CD4-positive, alpha-beta memory T cell (primary cell): ENCODE data around the gene P2RX5. TPM values are rescaled to one million over a fixed set of nuclear protein-coding genes. Genes with fewer than 3 reads are reported as not detected.

Source experiments
- CTCF ChIA-PET: fragments of 350-600 bp; sonication (Branson Sonifier 250); formaldehyde crosslinking; loops from one replicate; lab custom pipeline; 2021; ENCODE audit warnings: inconsistent platforms; ENCODE audit not compliant: partially characterized antibody; lab: Charles Lee
- POLR2A ChIA-PET: fragments of 350-600 bp; sonication (Branson Sonifier 250); formaldehyde crosslinking; loops from one replicate; lab custom pipeline; 2021; ENCODE audit not compliant: partially characterized antibody; lab: Charles Lee
- DNase-seq, 5 donors: peaks; one replicate each; pipeline versions ENCODE4 v3.0.0 to v3.0.0-alpha.2; 2020 to 2022; ENCODE audit warnings: mixed read lengths in 1 of 5
- H3K27ac ChIP-seq: one replicate; pipeline ENCODE4 v1.7.0; 2013; ENCODE audit warnings: low read depth, low read length
- H3K27me3 ChIP-seq: 2 replicates; pipeline ENCODE4 v1.7.0; 2013; ENCODE audit warnings: mild to moderate bottlenecking, low read length, moderate library complexity; ENCODE audit not compliant: insufficient read depth
- H3K36me3 ChIP-seq: 2 replicates; pipeline ENCODE4 v1.7.0; 2013; ENCODE audit warnings: mild to moderate bottlenecking, low read length, moderate library complexity; ENCODE audit not compliant: insufficient read depth
- H3K4me1 ChIP-seq: 2 replicates; pipeline ENCODE4 v1.7.0; 2013; ENCODE audit warnings: mild to moderate bottlenecking, low read length, moderate library complexity; ENCODE audit not compliant: insufficient read depth
- H3K4me3 ChIP-seq, 2 donors: one replicate each; pipeline ENCODE4 v1.7.0; 2013; ENCODE audit warnings: low read length in 2 of 2, mild to moderate bottlenecking in 1 of 2
- H3K9me3 ChIP-seq, 2 donors: one replicate each; pipeline ENCODE4 v1.7.0; 2013; ENCODE audit warnings: low read length in 2 of 2, control low read depth in 1 of 2; ENCODE audit not compliant: control insufficient read depth in 1 of 2
- H3K27ac Mint-ChIP-seq, 7 donors: one replicate each; pipeline ENCODE4 v1.8.0; 2020 to 2021; ENCODE audit warnings: mixed read lengths in 7 of 7, mild to moderate bottlenecking in 6 of 7, inconsistent platforms in 3 of 7, moderate library complexity in 3 of 7
- H3K27me3 Mint-ChIP-seq, 2 donors: one replicate each; pipeline ENCODE4 v1.8.0; 2020 to 2021; ENCODE audit warnings: mixed read lengths in 2 of 2
- H3K36me3 Mint-ChIP-seq, 2 donors: one replicate each; pipeline ENCODE4 v1.8.0; 2020 to 2021; ENCODE audit warnings: mixed read lengths in 2 of 2, inconsistent platforms in 1 of 2, mild to moderate bottlenecking in 1 of 2
- H3K4me1 Mint-ChIP-seq, 4 donors: one replicate each; pipeline ENCODE4 v1.8.0; 2020 to 2021; ENCODE audit warnings: mixed read lengths in 4 of 4, mild to moderate bottlenecking in 1 of 4
- H3K4me3 Mint-ChIP-seq, 8 donors: one replicate each; pipeline ENCODE4 v1.8.0; 2020 to 2021; ENCODE audit warnings: mixed read lengths in 8 of 8, mild to moderate bottlenecking in 7 of 8, moderate library complexity in 6 of 8, inconsistent platforms in 3 of 8
- H3K9me3 Mint-ChIP-seq, 8 donors: one replicate each; pipeline ENCODE4 v1.8.0; 2020 to 2021; ENCODE audit warnings: mixed read lengths in 8 of 8, mild to moderate bottlenecking in 5 of 8, inconsistent platforms in 3 of 8, moderate library complexity in 1 of 8
- intact Hi-C: fragments of 100-400 bp; cut with micrococcal nuclease; formaldehyde crosslinking; loops from one replicate; pipeline ENCODE4 v1.15.1; 2023
- polyA plus RNA-seq, 2 donors: library from polyadenylated mRNA; unstranded; fragments of 300-500 nt; fragmentation: Illumina TruSeq; gene quantifications; one replicate each; pipeline ENCODE4 v1.2.3, GENCODE V29; 2021
- total RNA-seq, 2 experiments: library from RNA; stranded (reverse); gene quantifications; one replicate each; pipeline ENCODE4 v1.2.3, GENCODE V29; 2021

P2RX5 gene
- total and polyA plus RNA-seq, 4 experiments from 2014 or later, result 13.8 to 28.9 (median 17.4) TPM

DNA sequence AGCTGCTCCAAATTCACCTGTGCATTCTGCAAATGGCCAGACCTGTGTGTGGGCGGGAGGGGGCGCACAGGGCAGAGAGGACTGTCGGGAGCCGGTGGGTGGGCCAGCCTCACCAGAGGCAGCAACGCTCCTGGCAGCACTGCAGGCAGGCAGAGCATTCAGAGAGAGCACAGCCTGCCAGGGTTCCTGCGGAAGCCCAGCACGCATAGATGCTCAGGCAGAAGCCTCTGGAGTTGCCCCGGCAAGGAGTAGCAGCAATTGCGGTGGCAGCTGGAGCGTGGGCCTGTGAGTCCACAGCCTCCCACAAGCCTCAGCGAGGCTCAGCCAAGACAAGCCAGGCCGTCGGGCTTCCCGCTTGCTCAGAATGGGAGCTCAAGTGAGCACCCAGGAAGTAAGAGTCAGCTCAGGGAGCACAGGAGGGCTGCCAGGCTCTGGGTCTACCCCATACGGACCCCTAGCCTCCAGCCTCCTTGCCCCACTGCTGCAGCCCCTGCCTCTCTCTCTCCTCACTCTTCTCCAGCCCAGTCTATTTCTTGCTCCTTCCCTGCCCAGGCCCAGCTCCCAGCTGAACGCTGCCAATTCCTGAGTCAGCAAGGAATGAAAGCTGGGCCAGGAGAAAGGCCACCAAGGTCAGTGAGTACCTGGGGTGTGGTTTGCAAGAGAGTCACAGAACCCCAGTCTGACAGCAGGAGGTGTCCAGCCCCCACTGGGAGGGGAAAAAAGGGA lies 17.7 kb downstream of the P2RX5 start:
- Histone ChIP-seq H3K27ac (no peak overlapping the region), H3K4me1 (peaks cover 8% of the 10 kb centered on the region), H3K9me3 (no peaks in the 10 kb centered on the region), H3K4me3 (no peak overlapping the region), H3K27me3 (no peaks in the 10 kb centered on the region), H3K36me3 (peaks cover 16% of the 10 kb centered on the region)
- Mint-ChIP-seq H3K4me3 (no peak overlapping the region), H3K36me3 (peaks cover 0 to 13% of the 10 kb centered on the region in 2 donors), H3K4me1 (peaks cover 5 to 23% (median 6%) of the 10 kb centered on the region in 4 donors), H3K27ac (peak overlapping the region in 1 of 7 donors; percentile 57), H3K27me3 (no peaks in the 10 kb centered on the region), H3K9me3 (no peaks in the 10 kb centered on the region)
- intact Hi-C loops, result no loop called here
- ChIA-PET POLR2A (interaction anchor here (1.2 to 1.6 kb wide), 2 partner anchors 9 to 17 kb away, joined by 3 read pairs; partner anchors contain the start of genes EMC6 and P2RX5), CTCF (interaction anchor here (1.6 kb wide), 1 partner anchor 149 kb away, joined by 4 read pairs; no protein-coding TSS in a partner anchor)
- DNase-seq, result no peak

DNA sequence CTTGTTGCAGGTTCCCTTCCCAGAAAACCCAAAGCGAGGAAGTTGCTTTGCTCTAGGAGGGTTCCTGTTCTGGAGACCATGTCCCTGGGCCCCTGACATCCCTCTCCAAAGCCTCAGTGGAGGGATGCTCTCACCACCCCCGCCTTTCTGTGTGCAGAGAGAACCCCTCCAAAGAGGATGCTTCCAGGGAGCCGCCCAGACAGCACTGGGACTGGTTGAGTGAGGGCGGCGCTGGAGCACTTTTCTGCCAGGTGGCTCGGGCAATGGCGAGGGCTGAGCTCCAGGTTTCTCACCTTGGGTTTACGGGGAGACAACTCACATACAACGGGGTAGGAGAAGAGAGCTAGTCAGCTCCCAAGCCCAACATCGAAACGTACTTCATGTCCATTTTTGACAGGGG lies 20.1 kb downstream of the P2RX5 start:
- ChIA-PET CTCF (no interaction called here), POLR2A (no interaction called here)
- Mint-ChIP-seq H3K4me1 (peaks cover 0 to 11% (median 6%) of the 10 kb centered on the region in 4 donors), H3K4me3 (no peak overlapping the region), H3K9me3 (no peaks in the 10 kb centered on the region), H3K27me3 (no peaks in the 10 kb centered on the region), H3K36me3 (peaks cover 0 to 15% of the 10 kb centered on the region in 2 donors), H3K27ac (no peak overlapping the region)
- DNase-seq, result no peak
- intact Hi-C loops, result no loop called here
- no peaks in the 10 kb centered on the region for H3K9me3 ChIP-seq
- H3K4me1 ChIP-seq, result no peaks in the 10 kb centered on the region
- no peaks in the 10 kb centered on the region for H3K27me3 ChIP-seq
- H3K36me3 ChIP-seq, result peaks cover 16% of the 10 kb centered on the region
- no peak overlapping the region for H3K27ac ChIP-seq
- H3K4me3 ChIP-seq, result no peak overlapping the region

- Mint-ChIP-seq H3K4me3 (no peak overlapping the region), H3K9me3 (no peaks in the 10 kb centered on the region), H3K27me3 (no peaks in the 10 kb centered on the region), H3K27ac (no peak overlapping the region), H3K4me1 (peaks cover 10 to 22% (median 13%) of the 10 kb centered on the region in 4 donors), H3K36me3 (peaks cover 0 to 13% of the 10 kb centered on the region in 2 donors)
- Histone ChIP-seq H3K27ac (no peak overlapping the region), H3K36me3 (peaks cover 9% of the 10 kb centered on the region), H3K4me3 (no peak overlapping the region), H3K4me1 (peaks cover 19% of the 10 kb centered on the region), H3K27me3 (no peaks in the 10 kb centered on the region), H3K9me3 (no peaks in the 10 kb centered on the region)
- POLR2A ChIA-PET, result interaction anchor here (1.4 kb wide), 1 partner anchor 24 kb away, joined by 3 read pairs; the partner anchor contains the start of gene P2RX5
- CTCF ChIA-PET, result no interaction called here
- no peak for DNase-seq
- intact Hi-C loops, result no loop called here
These were observed 23.4 kb downstream of the P2RX5 start for GRCh38 chr17:3672571-3672970.

DNA sequence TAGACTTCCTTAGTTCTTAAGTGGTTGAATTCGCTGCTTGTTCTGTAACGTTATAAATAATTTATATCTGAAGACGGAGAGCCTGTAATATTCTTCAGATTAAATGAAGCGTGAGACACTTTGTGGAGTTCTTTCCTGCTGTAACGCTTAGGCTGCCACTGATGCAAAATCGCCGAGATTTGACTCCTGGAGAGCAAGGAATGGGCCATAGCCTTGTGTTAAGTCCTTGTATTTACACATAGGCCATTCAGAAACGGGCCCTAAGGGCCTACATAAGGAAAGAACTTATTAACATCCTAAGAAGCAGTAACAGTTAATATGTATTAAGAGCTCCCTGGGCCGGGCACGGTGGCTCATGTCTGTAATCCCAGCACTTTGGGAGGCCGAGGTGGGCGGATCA lies 26.4 kb downstream of the P2RX5 start:
- Mint-ChIP-seq H3K4me1 (peaks cover 18 to 30% (median 19%) of the 10 kb centered on the region in 4 donors), H3K27ac (peak overlapping the region; percentile 78 to 95 (median 88)), H3K36me3 (peaks cover 0 to 9% of the 10 kb centered on the region in 2 donors), H3K4me3 (peak overlapping the region; percentile 88 to 96 (median 92)), H3K27me3 (no peaks in the 10 kb centered on the region), H3K9me3 (no peaks in the 10 kb centered on the region)
- POLR2A ChIA-PET, result no interaction called here
- Histone ChIP-seq H3K27ac (peak overlapping the region; percentile 80), H3K27me3 (no peaks in the 10 kb centered on the region), H3K4me1 (peaks cover 23% of the 10 kb centered on the region), H3K4me3 (peak overlapping the region; percentile 76 to 83), H3K36me3 (no peaks in the 10 kb centered on the region), H3K9me3 (no peaks in the 10 kb centered on the region)
- CTCF ChIA-PET, result interaction anchor here (1.2 kb wide), 1 partner anchor 14 kb away, joined by 3 read pairs; no protein-coding TSS in a partner anchor
- intact Hi-C loops, result loop anchor here (5.0 kb wide), 1 partner anchor 622 kb away; no protein-coding TSS in a partner anchor
- DNase-seq, result no peak

- Mint-ChIP-seq H3K9me3 (no peaks in the 10 kb centered on the region), H3K4me1 (peaks cover 18 to 30% (median 19%) of the 10 kb centered on the region in 4 donors), H3K27ac (peak overlapping the region; percentile 78 to 95 (median 89)), H3K27me3 (no peaks in the 10 kb centered on the region), H3K4me3 (peak overlapping the region; percentile 88 to 96 (median 92)), H3K36me3 (peaks cover 0 to 9% of the 10 kb centered on the region in 2 donors)
- Histone ChIP-seq H3K36me3 (no peaks in the 10 kb centered on the region), H3K9me3 (no peaks in the 10 kb centered on the region), H3K4me3 (peak overlapping the region; percentile 76 to 83), H3K27ac (peak overlapping the region; percentile 80), H3K4me1 (peaks cover 23% of the 10 kb centered on the region), H3K27me3 (no peaks in the 10 kb centered on the region)
- DNase-seq, result no peak
- ChIA-PET CTCF (no interaction called here), POLR2A (interaction anchor here (0.9 to 1.3 kb wide), 4 partner anchors 8 to 54 kb away, joined by 3 to 4 read pairs (median 3); partner anchors contain the start of genes CTNS, P2RX5 and SHPK)
- intact Hi-C loops, result loop anchor here (5.0 kb wide), 1 partner anchor 622 kb away; no protein-coding TSS in a partner anchor
These were observed 26.9 kb downstream of the P2RX5 start for GRCh38 chr17:3669085-3669347.

- Histone ChIP-seq H3K4me3 (peak within 1 kb of the TSS; percentile 76 to 83), H3K9me3 (no peaks in the 10 kb centered on the region), H3K27me3 (no peaks in the 10 kb centered on the region), H3K4me1 (peaks cover 23% of the 10 kb centered on the region), H3K27ac (peak within 1 kb of the TSS; percentile 80), H3K36me3 (no peaks in the 10 kb centered on the region)
- POLR2A ChIA-PET, result interaction anchor here (0.7 to 1.3 kb wide), 5 partner anchors 9 to 257 kb away, joined by 3 to 4 read pairs (median 3); partner anchors contain the start of genes CTNS, P2RX5 and SHPK
- CTCF ChIA-PET, result no interaction called here
- no peaks in the 10 kb centered on the region for H3K9me3 Mint-ChIP-seq
- peaks cover 18 to 30% (median 19%) of the 10 kb centered on the region in 4 donors for H3K4me1 Mint-ChIP-seq
- intact Hi-C loops, result loop anchor here (1.0 to 5.0 kb wide), 4 partner anchors 32 to 621 kb away; partner anchors contain the start of genes CTNS, NCBP3 and SHPK
- DNase-seq, result peak; percentile 97 to 100 (median 99)
- peak within 1 kb of the TSS; percentile 84 to 95 (median 90) for H3K27ac Mint-ChIP-seq
- peaks cover 0 to 9% of the 10 kb centered on the region in 2 donors for H3K36me3 Mint-ChIP-seq
- H3K27me3 Mint-ChIP-seq, result no peaks in the 10 kb centered on the region
- peak within 1 kb of the TSS; percentile 88 to 96 (median 92) for H3K4me3 Mint-ChIP-seq
These were observed 27.5 kb downstream of the P2RX5 start, which contains the start of the genes EMC6 and TAX1BP3 for GRCh38 chr17:3668279-3669084. EMC6 (plus strand) TSS chr17:3668812; CDS start chr17:3669147, 335 bp downstream. TAX1BP3 (minus strand) TSS chr17:3668578; CDS start chr17:3668526, 52 bp downstream.
